ENCODE data around the gene KSR1.

DNA sequence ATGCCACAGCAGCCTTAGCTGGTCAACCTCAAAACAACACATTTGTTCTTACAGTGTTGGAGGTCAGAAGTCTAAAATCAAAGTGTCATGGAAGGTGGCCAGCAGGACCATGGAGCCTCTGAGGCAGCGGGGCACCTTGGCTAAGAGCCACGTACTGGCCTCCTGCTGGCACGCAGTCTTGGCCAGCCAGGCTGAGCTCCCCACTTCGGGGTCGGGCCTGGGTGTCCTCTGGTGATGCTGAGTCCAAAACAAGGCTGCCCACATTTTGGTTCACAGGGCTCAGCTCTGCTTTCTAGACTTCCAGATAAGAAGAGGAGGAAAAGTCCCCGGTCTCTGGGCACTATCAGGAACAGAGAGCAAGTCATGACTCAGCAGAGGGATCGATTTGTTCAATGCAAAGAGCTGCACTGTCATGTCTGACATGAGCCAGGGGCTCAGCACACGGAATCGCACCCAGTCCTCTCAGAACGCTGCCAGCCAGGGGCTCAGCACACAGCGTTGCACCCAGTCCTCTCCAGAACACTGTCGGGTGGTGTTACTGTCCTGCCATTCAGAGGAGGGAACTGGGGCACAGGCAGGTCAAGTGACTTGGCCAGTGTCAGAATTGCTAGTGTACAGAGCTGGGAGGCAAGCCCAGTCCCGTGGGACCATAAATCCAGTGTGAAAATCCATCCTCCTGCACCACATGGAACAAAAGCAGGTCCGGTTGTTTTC lies 177.2 kb downstream of the KSR1 start:
- TF ChIP-seq, protein P1, sequence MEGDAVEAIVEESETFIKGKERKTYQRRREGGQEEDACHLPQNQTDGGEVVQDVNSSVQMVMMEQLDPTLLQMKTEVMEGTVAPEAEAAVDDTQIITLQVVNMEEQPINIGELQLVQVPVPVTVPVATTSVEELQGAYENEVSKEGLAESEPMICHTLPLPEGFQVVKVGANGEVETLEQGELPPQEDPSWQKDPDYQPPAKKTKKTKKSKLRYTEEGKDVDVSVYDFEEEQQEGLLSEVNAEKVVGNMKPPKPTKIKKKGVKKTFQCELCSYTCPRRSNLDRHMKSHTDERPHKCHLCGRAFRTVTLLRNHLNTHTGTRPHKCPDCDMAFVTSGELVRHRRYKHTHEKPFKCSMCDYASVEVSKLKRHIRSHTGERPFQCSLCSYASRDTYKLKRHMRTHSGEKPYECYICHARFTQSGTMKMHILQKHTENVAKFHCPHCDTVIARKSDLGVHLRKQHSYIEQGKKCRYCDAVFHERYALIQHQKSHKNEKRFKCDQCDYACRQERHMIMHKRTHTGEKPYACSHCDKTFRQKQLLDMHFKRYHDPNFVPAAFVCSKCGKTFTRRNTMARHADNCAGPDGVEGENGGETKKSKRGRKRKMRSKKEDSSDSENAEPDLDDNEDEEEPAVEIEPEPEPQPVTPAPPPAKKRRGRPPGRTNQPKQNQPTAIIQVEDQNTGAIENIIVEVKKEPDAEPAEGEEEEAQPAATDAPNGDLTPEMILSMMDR (IDR thresholded peaks at IDR 0.05; ENCODE audit: poor library complexity, severe bottlenecking) = no peak
- TF ChIP-seq POLR2AphosphoS5 (IDR thresholded peaks at IDR 0.05) (no peak), TAF1 (IDR thresholded peaks at IDR 0.05; ENCODE audit: low read depth) (no peak), EZH2 (IDR thresholded peaks at IDR 0.05; ENCODE audit: borderline replicate concordance, insufficient read depth, low read length, poor library complexity, severe bottlenecking) (no peak), MXI1 (conservative IDR thresholded peaks at IDR 0.05; ENCODE audit: poor library complexity, severe bottlenecking) (no peak), SMC3 (conservative IDR thresholded peaks at IDR 0.05; ENCODE audit: poor library complexity) (no peak), EP300 (conservative IDR thresholded peaks at IDR 0.05; ENCODE audit: poor library complexity, severe bottlenecking) (no peak), RAD21 (conservative IDR thresholded peaks at IDR 0.05) (no peak)
- TF ChIP-seq, protein P2, sequence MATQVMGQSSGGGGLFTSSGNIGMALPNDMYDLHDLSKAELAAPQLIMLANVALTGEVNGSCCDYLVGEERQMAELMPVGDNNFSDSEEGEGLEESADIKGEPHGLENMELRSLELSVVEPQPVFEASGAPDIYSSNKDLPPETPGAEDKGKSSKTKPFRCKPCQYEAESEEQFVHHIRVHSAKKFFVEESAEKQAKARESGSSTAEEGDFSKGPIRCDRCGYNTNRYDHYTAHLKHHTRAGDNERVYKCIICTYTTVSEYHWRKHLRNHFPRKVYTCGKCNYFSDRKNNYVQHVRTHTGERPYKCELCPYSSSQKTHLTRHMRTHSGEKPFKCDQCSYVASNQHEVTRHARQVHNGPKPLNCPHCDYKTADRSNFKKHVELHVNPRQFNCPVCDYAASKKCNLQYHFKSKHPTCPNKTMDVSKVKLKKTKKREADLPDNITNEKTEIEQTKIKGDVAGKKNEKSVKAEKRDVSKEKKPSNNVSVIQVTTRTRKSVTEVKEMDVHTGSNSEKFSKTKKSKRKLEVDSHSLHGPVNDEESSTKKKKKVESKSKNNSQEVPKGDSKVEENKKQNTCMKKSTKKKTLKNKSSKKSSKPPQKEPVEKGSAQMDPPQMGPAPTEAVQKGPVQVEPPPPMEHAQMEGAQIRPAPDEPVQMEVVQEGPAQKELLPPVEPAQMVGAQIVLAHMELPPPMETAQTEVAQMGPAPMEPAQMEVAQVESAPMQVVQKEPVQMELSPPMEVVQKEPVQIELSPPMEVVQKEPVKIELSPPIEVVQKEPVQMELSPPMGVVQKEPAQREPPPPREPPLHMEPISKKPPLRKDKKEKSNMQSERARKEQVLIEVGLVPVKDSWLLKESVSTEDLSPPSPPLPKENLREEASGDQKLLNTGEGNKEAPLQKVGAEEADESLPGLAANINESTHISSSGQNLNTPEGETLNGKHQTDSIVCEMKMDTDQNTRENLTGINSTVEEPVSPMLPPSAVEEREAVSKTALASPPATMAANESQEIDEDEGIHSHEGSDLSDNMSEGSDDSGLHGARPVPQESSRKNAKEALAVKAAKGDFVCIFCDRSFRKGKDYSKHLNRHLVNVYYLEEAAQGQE (IDR thresholded peaks at IDR 0.05; ENCODE audit: borderline replicate concordance) = no peak
